ENCODE measurements around the gene FBXO8.

The FBXO8 gene

DNA sequence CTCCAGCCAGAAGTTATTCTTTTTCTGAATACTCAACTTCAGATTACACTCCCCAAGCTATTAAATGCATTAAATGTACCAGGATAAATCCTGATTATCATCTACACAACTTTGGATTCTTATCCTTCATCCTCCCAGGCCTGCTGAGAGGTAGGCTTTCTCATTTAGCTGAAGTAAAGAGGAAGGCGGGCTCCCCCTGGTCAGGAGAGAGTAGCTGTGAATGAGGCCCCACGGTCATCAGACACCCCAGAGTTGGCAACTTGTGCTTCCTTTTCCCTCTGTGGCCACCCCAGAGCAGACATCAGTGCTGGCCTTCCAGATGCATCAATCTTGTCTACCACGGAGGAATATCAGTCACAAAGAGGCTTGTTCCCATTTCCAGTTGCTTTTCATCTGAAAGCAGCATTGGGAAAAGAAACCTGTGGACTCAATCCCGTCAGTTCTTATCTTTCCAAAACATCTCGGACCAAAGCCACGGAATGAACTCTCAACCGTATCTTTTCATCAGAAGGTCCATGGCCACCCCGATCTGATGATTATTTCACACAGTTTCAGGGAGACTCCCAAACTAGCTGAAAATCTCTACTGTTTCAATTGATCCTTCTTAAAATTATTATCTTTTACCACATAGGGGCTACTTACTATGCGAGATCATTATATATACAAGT lies 79.2 kb downstream of the FBXO8 start:
- DNase-seq = no peak

DNA sequence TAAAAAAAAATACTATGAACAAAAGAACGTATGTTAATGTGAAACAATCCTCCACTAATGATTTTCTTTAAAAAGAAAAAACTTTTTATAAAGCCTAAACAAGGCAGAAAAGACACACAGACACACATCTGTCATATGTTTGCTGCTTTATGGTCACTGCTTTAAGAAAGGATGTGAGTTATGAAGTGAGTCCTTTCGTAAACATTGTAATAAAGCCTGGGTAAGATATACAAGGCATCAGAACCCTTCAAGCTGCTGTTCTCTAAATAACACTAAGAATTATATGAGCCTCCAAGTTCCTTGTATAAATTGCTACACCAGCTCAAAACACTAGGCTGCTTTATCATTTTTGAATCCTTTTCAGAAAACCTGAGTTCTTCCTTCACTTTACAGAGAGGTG lies 81.6 kb downstream of the FBXO8 start:
- no peak for DNase-seq

DNA sequence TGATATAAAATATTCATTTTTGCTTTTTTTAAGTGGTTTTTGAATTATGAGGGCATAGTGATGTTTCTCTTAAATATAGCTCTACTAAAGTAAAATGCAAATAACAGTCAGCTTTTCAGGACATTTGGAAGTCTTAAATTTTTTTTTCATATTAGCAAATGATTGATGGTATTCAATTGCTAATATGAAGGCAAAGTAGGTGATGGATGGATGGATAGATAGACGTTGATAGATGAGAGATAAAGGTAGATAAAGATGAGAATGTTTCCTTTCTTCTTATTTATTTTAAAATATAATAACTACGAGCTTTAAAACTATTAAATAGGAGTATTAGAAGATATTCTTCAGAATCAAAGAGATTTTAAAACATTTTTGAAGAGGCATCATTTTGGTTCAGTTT lies 83.7 kb downstream of the FBXO8 start:
- DNase-seq = no peak

DNA sequence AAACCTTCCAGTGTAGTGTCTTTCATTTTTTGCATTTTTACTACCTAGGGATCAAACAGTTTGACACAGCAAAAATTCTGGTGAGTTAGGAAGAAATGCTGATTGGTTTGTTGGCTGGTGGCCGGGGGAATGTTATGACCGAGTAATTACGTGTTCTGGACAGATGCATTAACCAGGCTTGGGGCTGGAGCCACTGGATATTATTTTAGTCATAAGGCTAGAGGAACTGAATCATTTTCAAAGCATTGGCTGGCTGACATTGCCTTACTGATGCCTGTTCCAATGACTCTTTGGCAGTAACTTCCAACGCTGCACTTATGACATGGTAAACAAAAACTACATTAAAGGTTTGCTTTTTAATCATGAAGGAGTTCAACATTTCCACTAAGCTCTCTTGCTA lies 84.6 kb downstream of the FBXO8 start:
- no peak for DNase-seq

DNA sequence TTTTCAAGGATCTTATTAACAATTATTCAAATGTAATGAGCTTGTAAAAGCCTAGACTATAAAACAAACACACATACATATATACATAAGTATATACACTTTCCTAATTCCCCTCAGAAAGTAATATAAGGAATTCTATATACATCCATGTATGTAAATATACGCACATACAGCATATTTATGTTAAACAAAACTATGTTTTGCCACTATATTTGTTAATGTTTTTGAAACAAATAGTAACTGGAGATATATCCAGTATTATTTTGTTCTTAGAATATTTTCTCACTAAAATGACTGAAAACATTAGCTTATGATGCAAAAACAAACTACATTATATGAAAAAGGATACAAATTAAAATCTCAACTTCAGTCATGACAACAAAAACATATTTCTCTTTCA lies 85.1 kb downstream of the FBXO8 start:
- no peak for DNase-seq

DNA sequence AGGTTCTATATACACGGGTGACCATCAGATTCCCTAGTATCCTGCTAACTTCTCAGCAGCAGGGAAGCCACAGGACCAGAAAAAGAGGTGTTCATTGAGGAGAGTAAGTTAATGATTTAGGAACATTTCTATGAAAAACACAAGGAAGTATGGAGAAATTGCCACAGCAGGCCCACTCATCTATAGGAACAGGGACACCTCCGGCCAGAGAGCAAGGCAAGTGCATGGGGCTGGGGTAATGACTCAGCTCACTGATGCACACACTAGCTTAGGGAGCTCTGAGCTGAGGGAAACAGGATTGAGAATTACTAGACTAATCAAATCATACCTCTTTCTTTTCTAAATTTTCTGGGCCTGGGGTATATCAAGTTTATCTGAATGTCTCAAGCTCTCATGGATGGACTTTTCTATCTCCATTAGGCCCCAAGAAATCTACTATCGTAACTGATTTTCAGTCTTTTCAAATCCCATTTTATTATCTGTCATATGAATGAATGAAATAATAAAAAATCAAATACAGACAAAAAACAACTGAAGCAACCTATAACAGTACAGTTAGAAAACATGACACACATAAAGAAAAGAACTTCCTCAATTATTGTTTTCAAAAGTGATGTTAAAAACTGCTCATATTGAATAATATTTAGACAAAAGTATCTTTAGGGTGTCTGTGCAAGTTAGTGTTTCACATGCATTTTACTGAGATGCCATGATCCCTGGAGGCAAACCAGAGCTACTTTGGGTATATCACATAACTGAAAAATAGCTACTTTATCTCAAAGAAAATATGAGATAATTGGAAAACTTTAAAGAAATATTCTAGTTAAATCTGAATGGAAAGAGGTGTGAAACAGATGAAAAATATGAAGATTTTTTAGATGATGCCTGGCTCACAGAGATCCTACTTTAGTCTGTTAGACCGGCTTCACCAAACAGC lies 89.8 kb downstream of the FBXO8 start:
- no peak for DNase-seq

DNA sequence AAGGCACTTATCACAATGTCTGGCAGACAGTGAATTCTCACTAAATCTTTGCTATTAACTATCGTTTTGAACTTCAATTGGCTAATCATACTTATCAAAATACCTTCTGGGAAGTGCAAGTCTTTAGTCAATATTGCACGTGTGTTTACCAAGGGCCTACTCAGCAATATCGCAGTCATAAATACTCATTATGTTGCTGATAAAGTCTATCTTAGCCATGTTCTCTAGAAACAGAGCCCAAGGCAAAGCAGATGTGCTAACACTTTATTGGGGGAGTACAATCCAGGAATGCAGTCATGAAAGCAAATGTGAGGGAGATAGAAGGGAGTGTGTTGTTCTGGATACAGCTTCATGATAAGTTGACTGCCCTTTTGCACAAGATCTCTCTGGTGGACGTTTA lies 90.5 kb downstream of the FBXO8 start:
- DNase-seq = no peak

DNA sequence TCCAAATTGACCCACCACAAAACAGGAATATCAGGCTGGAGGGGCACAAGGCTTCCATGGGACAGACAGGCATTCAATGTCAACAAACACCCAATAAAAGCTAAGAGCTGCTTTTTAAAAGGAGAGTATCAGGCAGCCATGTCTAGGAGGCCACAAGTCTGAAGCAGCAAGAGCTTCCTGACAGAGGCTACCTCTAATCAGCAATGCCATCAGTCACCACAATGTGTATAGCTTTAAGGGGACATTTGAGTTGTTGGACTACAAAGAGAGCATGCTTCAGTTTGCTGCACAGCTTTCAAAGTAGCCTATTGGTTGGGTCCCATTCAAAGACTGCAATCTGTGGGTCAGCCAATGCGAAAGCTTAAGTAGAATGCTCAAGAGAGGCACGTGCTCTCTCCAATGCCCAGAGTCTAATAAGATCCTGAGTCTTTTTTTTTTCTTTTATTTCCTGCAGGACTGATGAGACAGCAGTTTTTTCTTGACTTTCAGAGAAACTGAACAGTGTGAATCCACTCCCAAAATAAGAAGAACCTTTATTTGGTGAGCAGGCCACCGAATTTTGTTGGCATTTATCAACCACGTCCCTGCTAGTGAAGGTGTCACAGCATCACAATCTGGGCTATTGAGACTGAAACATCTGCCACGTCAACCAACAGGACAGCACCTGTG lies 92.5 kb downstream of the FBXO8 start:
- DNase-seq = no peak

DNA sequence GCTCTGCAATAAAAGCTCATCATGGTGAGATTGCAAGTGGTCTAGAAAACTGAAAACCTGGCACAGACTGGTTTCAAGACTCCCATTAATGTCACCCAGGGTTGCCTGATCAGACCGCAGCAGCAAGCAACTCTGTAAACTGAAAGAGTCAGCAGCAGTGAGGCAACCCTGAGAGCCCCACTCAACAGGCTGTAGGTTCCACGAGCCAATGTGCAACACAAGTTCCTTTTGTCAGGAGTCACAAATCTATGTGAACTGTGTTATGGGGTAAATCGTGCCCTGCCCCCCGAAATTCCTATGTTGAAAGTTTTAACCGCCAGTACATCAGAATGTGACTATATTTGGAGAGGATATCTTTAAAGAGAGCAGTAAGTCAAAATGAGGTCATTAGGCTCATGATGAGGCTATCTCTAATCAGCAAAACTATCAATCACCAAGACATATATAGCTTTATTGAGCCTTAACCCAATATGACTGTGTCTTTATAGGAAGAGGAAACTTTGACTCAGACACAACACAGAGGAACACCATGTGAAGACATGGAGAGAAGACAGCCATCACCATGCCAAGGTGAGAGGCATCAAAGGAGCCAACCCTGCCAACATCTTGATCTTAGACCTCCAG lies 94.0 kb downstream of the FBXO8 start:
- no peak for DNase-seq
